HepG2 (cell line): Measurements from ENCODE around the gene AKAP6.

Source experiments
- ARNT ChIP-seq: fragments of 450-650 bp; IDR thresholded peaks from 2 replicates; pipeline ENCODE4 v1.6.1; 2017
- BRF2 ChIP-seq: sonication (generic); formaldehyde crosslinking; IDR thresholded peaks from 2 replicates; pipeline ENCODE4 v1.8.1; 2022; ENCODE audit warnings: mild to moderate bottlenecking, missing genetic modification reagents
- ELF1 ChIP-seq: sonication (generic); formaldehyde crosslinking; IDR thresholded peaks from 2 replicates; pipeline ENCODE4 v1.4.0; 2020; ENCODE audit warnings: missing genetic modification reagents
- EP300 ChIP-seq, 3 experiments: sonication (generic) in 1 of 3; formaldehyde crosslinking in 1 of 3; IDR thresholded peaks; 2 replicates each; pipeline versions ENCODE4 v1.5.1 to v1.6.1; 2011 to 2020; ENCODE audit warnings: low read depth in 2 of 3, low read length in 2 of 3, borderline replicate concordance in 1 of 3, improper control_type of control experiment in 1 of 3, mild to moderate bottlenecking in 1 of 3, missing genetic modification reagents in 1 of 3, moderate library complexity in 1 of 3
- HCFC1 ChIP-seq: fragments of 150-350 bp; IDR thresholded peaks from 2 replicates; pipeline ENCODE4 v1.6.1; 2014; ENCODE audit warnings: low read depth, low read length
- MAFF ChIP-seq: IDR thresholded peaks from 2 replicates; pipeline ENCODE4 v1.6.1; 2011; ENCODE audit warnings: low read depth, low read length, improper control_type of control experiment
- NR2C2 ChIP-seq: sonication (generic); formaldehyde crosslinking; IDR thresholded peaks from 2 replicates; pipeline ENCODE4 v1.4.0; 2020; ENCODE audit warnings: missing genetic modification reagents, mild to moderate bottlenecking, moderate library complexity, borderline replicate concordance
- POLR2AphosphoS5 ChIP-seq: IDR thresholded peaks from 2 replicates; pipeline ENCODE4 v1.6.1; 2012; ENCODE audit warnings: low read depth, low read length
- SMC3 ChIP-seq: IDR thresholded peaks from 2 replicates; pipeline ENCODE4 v1.6.1; 2011; ENCODE audit warnings: low read length, improper control_type of control experiment
- ZFP36L2 ChIP-seq: sonication (generic); formaldehyde crosslinking; IDR thresholded peaks from 2 replicates; pipeline ENCODE4 v1.4.0; 2020; ENCODE audit warnings: missing genetic modification reagents
- ZNF234 ChIP-seq: sonication (generic); formaldehyde crosslinking; conservative IDR thresholded peaks from 2 replicates; pipeline ENCODE4 v1.5.1; 2020; ENCODE audit warnings: mild to moderate bottlenecking, missing genetic modification reagents
- ZNF296 ChIP-seq: sonication (generic); formaldehyde crosslinking; conservative IDR thresholded peaks from 2 replicates; pipeline ENCODE4 v1.5.0; 2020; ENCODE audit warnings: mild to moderate bottlenecking, missing genetic modification reagents
- ZSCAN30 ChIP-seq: sonication (generic); formaldehyde crosslinking; IDR thresholded peaks from 2 replicates; pipeline ENCODE4 v1.5.0; 2020; ENCODE audit warnings: mild to moderate bottlenecking, missing genetic modification reagents
- TF ChIP-seq, protein P1 (sequence below): sonication (generic); formaldehyde crosslinking; IDR thresholded peaks from 2 replicates; pipeline ENCODE4 v1.5.0; 2020; ENCODE audit warnings: mild to moderate bottlenecking, missing genetic modification reagents, moderate library complexity

DNA sequence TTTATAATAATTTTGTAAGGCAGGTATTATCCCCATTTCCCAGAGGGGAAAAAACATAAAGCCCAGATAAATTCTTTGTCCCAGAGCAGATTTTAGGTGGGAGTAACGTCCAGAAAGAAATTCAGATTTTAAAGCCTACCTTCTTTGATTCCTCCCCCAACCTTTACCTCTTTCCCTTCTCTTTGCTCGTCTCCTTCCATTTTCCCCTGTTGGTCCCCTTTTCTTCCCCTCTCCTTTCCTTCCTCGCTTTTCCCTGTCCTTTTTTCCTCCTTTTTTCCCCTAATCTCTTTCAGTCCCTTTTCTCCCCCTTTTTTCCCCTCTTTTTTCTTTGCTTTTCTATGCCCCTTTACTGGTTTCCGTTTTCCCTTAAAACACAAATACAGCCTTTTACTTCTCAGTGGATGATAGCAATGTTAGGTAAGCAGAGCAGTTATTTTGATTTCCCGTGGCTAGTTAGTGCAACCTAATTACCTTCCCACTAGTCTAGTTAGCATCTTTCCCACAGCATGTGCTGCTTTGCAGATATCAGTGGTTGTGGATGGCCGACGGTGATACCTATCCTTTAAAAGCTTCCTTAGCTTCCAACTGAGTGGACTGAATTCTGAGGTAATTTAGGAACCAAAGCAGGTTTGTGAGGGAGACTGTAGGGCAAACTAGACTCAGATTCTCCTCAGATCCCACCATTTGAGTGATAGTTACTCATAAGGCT lies 10.9 kb upstream of the AKAP6 start:
- TF ChIP-seq HCFC1 (no peak), ELF1 (CRISPR knock-in tag) (no peak), EP300 (IDR thresholded peaks at IDR 0.05; ENCODE audit: low read depth in 2 of 2, low read length in 2 of 2) (no peak), EP300 (CRISPR knock-in tag; IDR thresholded peaks at IDR 0.05; ENCODE audit: borderline replicate concordance) (no peak), SMC3 (no peak), POLR2AphosphoS5 (no peak), ARNT (no peak), MAFF (no peak), ZNF234 (CRISPR knock-in tag) (no peak), BRF2 (CRISPR knock-in tag) (no peak), ZFP36L2 (no peak), ZNF296 (CRISPR knock-in tag) (no peak), ZSCAN30 (CRISPR knock-in tag) (no peak), NR2C2 (no peak)
- TF ChIP-seq, protein P1, sequence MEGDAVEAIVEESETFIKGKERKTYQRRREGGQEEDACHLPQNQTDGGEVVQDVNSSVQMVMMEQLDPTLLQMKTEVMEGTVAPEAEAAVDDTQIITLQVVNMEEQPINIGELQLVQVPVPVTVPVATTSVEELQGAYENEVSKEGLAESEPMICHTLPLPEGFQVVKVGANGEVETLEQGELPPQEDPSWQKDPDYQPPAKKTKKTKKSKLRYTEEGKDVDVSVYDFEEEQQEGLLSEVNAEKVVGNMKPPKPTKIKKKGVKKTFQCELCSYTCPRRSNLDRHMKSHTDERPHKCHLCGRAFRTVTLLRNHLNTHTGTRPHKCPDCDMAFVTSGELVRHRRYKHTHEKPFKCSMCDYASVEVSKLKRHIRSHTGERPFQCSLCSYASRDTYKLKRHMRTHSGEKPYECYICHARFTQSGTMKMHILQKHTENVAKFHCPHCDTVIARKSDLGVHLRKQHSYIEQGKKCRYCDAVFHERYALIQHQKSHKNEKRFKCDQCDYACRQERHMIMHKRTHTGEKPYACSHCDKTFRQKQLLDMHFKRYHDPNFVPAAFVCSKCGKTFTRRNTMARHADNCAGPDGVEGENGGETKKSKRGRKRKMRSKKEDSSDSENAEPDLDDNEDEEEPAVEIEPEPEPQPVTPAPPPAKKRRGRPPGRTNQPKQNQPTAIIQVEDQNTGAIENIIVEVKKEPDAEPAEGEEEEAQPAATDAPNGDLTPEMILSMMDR (CRISPR knock-in tag) = no peak
